SK-N-SH (cell line): Measurements from ENCODE around the gene DONSON.

ENCODE experiments used
- CTCF ChIP-seq: fragments of 200-600 bp; sonication (generic); IDR thresholded peaks from 2 replicates; pipeline ENCODE4 v1.6.1; 2017; ENCODE audit warnings: antibody characterized with exemption, mild to moderate bottlenecking, moderate library complexity
- GABPA ChIP-seq: IDR thresholded peaks from 2 replicates; pipeline ENCODE4 v1.4.0; 2012; ENCODE audit warnings: low read depth, mild to moderate bottlenecking
- JUND ChIP-seq: IDR thresholded peaks from 2 replicates; pipeline ENCODE4 v1.4.0; 2012
- MXI1 ChIP-seq: IDR thresholded peaks from 2 replicates; pipeline ENCODE4 v1.6.1; 2012; ENCODE audit warnings: mild to moderate bottlenecking, low read depth, low read length, improper control_type of control experiment
- POLR2AphosphoS5 ChIP-seq: IDR thresholded peaks from 2 replicates; pipeline ENCODE4 v1.6.1; 2012; ENCODE audit warnings: low read depth, low read length
- RXRA ChIP-seq: IDR thresholded peaks from 2 replicates; pipeline ENCODE4 v1.4.0; 2012; ENCODE audit warnings: low read depth, mild to moderate bottlenecking, borderline replicate concordance
- SIN3A ChIP-seq: IDR thresholded peaks from 2 replicates; pipeline ENCODE4 v1.6.1; 2012; ENCODE audit warnings: low read depth, mild to moderate bottlenecking, low read length, moderate library complexity, borderline replicate concordance
- TEAD4 ChIP-seq: IDR thresholded peaks from 2 replicates; pipeline ENCODE4 v1.4.0; 2012; ENCODE audit warnings: mild to moderate bottlenecking, borderline replicate concordance; ENCODE audit not compliant: insufficient read depth

- TF ChIP-seq CTCF (no peak), JUND (no peak), TEAD4 (no peak), SIN3A (no peak), RXRA (no peak), MXI1 (no peak), POLR2AphosphoS5 (no peak), GABPA (no peak)
These were observed 9.6 kb upstream of the DONSON start for GRCh38 chr21:33598051-33598450.
